GM20431 (cell line): ENCODE measurements around the gene MYL6B.

Experiments
- in situ Hi-C: fragments of 300-500 bp; cut with MseI, MboI; formaldehyde crosslinking; loops from one replicate; pipeline ENCODE4 v1.15.0; 2020; ENCODE audit warnings: low sequenced_read_pairs; ENCODE audit not compliant: unreplicated experiment

The MYL6B gene

DNA sequence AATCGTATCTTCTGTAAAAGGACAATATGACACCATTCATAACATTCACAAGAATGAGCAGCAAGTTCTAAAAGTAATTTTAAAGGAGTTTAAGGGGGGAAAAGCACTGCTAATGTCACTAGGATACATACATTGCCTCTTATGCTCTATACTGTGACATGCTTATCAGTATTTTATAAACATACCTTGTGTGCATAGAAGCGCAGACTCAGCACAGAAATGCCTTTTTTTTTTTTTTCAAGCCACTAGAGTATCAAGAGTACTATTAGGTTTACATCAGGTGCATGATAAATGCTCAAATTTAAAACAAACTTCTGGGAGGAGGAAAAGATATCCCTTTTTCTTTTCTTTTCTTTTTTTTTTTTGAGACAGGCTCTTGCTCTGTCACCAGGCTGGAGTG lies 50.5 kb downstream of the MYL6B start:
- in situ Hi-C loops = no loop called here

DNA sequence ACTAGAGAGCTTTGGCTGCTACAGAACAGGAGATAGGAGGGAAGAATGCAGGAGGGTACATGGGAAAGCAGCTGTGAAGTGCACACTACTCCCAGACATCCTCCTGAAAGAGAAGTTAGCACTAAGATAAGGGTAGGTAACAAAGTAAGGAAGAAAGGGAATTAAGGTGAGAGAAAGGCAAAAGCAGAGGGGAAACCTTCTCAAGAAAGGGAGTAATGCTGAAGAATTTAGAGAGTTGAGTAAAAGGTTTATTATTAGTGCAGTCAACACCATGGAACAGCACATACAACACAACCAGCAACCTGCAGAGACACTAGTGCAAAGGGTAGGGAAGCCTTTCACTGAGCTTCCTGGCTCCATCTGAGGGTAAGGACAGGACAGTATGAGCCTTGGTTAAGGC lies 51.9 kb downstream of the MYL6B start:
- in situ Hi-C loops = no loop called here

DNA sequence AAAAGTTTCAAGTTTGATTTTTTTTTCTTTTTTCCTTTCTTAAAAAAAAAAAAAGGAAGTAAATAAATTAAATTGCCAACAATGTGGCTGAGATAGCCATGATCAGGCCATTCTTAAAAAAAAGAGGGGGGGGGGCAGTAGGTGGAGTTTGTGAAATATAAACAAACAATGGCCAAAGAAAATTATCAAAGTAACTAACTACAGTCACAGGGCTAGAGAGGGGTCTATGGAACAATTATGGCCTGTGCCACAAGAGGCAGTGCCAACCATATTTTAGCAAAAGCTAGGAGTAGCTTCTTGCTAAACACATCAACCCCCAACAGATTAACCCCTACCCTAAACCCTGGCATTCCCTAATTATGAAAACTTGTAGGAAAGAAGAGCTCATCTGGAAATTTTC lies 53.1 kb downstream of the MYL6B start:
- in situ Hi-C loops = no loop called here

DNA sequence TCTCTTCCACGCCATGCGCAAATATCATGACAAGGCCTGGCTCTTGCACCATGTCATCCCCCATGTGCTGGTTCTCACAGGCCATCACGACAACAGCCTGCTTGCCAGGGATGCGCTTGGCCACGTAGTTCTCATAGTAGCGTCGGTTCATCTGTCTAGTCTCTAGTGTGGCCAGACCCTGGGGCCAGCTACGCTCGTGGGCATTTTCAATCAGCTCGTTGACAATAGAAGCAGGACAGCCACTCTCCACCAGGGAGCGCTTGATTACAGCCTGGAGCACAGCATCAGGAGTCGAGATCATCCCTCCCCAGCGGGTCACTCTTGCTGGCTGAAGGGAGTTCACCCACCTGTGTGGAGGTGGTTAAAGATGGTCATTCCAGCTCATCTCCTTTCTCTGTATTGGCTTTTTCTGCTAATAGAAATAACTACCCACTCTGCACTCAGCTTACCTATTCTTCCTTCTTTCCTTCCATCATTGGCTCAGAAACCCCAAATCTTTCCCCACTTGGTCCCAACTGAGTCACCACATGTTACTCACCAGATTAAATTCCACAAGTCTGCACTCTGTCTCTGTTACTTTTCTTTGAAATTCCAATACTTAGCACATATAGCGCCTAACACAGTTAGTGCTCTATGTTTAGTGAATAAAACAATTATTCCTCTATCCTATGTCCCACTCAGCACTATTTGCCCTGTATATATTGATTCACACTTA lies 54.2 kb downstream of the MYL6B start:
- in situ Hi-C loops = no loop called here
